MCF 10A (cell line): ENCODE results near the gene POLN. TPM values are rescaled to one million over a fixed set of nuclear protein-coding genes. Genes with fewer than 3 reads are reported as not detected.

Experiments
- BruUV-seq: library from RNA; stranded (reverse); fragments of 400-500 nt; replicated peaks from 2 replicates; lab custom pipeline; 2021; lab: Mats Ljungman, UMichigan
- CTCF ChIA-PET: fragments of 300-600 bp; sonication (Branson Sonifier 250); formaldehyde crosslinking; extraction: SDS; loops from one replicate; lab custom pipeline; 2021; ENCODE audit warnings: antibody characterized with exemption, inconsistent platforms; lab: Yijun Ruan, JAX
- POLR2A ChIA-PET: fragments of 300-600, 350-650 bp; sonication (Branson Sonifier 250); formaldehyde crosslinking; extraction: SDS; loops from one replicate; lab custom pipeline; 2020; ENCODE audit warnings: antibody characterized with exemption, inconsistent platforms; lab: Yijun Ruan, JAX
- DNase-seq: peaks from one replicate; pipeline ENCODE4 v3.0.0-alpha.2; 2018; ENCODE audit not compliant: unreplicated experiment
- H3K27ac Mint-ChIP-seq: one replicate; pipeline ENCODE4 v1.8.0; 2022; ENCODE audit warnings: mild to moderate bottlenecking, low read depth, mixed read lengths; ENCODE audit not compliant: unreplicated experiment
- H3K27me3 Mint-ChIP-seq: one replicate; pipeline ENCODE4 v1.8.0; 2022; ENCODE audit warnings: mixed read lengths; ENCODE audit not compliant: insufficient read depth, unreplicated experiment
- H3K36me3 Mint-ChIP-seq: one replicate; pipeline ENCODE4 v1.8.0; 2022; ENCODE audit warnings: mild to moderate bottlenecking, moderate library complexity, mixed read lengths; ENCODE audit not compliant: insufficient read depth, unreplicated experiment
- H3K4me1 Mint-ChIP-seq: one replicate; pipeline ENCODE4 v1.8.0; 2022; ENCODE audit warnings: mixed read lengths; ENCODE audit not compliant: insufficient read depth, unreplicated experiment
- H3K4me3 Mint-ChIP-seq: one replicate; pipeline ENCODE4 v1.8.0; 2022; ENCODE audit warnings: mild to moderate bottlenecking, moderate library complexity, mixed read lengths; ENCODE audit not compliant: unreplicated experiment
- H3K9me3 Mint-ChIP-seq: one replicate; pipeline ENCODE4 v1.8.0; 2022; ENCODE audit warnings: mixed read lengths; ENCODE audit not compliant: unreplicated experiment
- intact Hi-C: fragments of 100-400 bp; cut with micrococcal nuclease; formaldehyde crosslinking; loops from 2 replicates; pipeline ENCODE4 v1.14.1; 2022
- total RNA-seq: library from RNA; stranded (reverse); gene quantifications from 2 replicates; pipeline ENCODE4 v1.2.3, GENCODE V29; 2022
- TF ChIP-seq, protein P1 (sequence below): fragments of 200-600 bp; IDR thresholded peaks from one replicate; pipeline ENCODE4 v1.8.0; 2022; ENCODE audit warnings: antibody characterized with exemption, mild to moderate bottlenecking; ENCODE audit not compliant: unreplicated experiment

POLN gene
- total RNA-seq, 1 experiment from 2014 or later: 3.1 TPM

DNA sequence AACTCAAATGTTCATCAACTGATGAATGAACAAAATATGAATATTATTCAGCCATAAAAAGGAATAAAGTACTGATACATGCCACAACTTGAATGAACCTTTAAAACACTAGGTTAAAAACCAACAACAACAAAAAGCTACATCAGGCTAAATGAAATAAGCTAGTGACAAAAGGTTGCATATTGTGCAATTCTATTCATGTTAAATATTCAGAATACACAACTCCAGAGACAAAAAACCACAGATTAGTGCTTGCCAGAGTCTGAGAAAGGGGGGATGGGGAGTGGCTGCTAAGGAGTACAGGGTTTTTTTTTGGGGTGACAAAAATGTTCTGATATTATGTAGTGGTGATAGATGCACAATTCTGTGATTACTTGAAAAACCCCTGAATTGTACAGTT lies 58.5 kb downstream of the POLN start:
- Mint-ChIP-seq H3K9me3 (no peaks in the 10 kb centered on the region), H3K4me1 (no peaks in the 10 kb centered on the region), H3K36me3 (peaks cover 14% of the 10 kb centered on the region), H3K27ac (no peak overlapping the region), H3K4me3 (no peak overlapping the region), H3K27me3 (no peaks in the 10 kb centered on the region)
- POLR2A ChIA-PET: no interaction called here
- no peak for DNase-seq
- CTCF ChIA-PET: interaction anchor here (0.6 to 0.9 kb wide), 3 partner anchors 97 to 270 kb away, joined by 4 to 5 read pairs (median 5); no protein-coding TSS in a partner anchor
- intact Hi-C loops: no loop called here
- TF ChIP-seq, protein P1, sequence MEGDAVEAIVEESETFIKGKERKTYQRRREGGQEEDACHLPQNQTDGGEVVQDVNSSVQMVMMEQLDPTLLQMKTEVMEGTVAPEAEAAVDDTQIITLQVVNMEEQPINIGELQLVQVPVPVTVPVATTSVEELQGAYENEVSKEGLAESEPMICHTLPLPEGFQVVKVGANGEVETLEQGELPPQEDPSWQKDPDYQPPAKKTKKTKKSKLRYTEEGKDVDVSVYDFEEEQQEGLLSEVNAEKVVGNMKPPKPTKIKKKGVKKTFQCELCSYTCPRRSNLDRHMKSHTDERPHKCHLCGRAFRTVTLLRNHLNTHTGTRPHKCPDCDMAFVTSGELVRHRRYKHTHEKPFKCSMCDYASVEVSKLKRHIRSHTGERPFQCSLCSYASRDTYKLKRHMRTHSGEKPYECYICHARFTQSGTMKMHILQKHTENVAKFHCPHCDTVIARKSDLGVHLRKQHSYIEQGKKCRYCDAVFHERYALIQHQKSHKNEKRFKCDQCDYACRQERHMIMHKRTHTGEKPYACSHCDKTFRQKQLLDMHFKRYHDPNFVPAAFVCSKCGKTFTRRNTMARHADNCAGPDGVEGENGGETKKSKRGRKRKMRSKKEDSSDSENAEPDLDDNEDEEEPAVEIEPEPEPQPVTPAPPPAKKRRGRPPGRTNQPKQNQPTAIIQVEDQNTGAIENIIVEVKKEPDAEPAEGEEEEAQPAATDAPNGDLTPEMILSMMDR: no peak
- BruUV-seq: no TSS peak

DNA sequence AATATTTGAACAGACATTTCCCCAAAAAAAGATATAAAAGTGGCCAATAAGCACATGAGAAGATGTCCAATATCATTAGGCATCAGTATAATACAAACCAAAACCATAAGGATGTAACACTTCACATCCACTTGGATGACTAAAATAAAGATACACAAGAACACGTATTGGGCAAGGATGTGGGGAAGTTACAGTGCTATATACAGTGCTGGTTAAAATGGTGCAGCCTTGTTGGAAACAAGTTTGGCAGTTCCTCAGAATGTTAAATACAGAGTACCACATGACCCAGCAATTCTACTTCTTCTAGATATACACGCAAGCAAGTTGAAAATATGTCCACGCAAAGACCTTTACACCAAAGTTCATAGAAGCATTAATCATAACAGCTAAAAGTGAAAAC lies 58.9 kb downstream of the POLN start:
- H3K9me3 Mint-ChIP-seq: no peaks in the 10 kb centered on the region
- no peak overlapping the region for H3K27ac Mint-ChIP-seq
- no peaks in the 10 kb centered on the region for H3K27me3 Mint-ChIP-seq
- intact Hi-C loops: no loop called here
- peaks cover 14% of the 10 kb centered on the region for H3K36me3 Mint-ChIP-seq
- H3K4me3 Mint-ChIP-seq: no peak overlapping the region
- BruUV-seq: no TSS peak
- ChIA-PET CTCF (interaction anchor here (0.6 to 0.9 kb wide), 3 partner anchors 97 to 270 kb away, joined by 4 to 5 read pairs (median 5); no protein-coding TSS in a partner anchor), POLR2A (no interaction called here)
- DNase-seq: peak; percentile 37
- TF ChIP-seq, protein P1: no peak
- H3K4me1 Mint-ChIP-seq: no peaks in the 10 kb centered on the region

DNA sequence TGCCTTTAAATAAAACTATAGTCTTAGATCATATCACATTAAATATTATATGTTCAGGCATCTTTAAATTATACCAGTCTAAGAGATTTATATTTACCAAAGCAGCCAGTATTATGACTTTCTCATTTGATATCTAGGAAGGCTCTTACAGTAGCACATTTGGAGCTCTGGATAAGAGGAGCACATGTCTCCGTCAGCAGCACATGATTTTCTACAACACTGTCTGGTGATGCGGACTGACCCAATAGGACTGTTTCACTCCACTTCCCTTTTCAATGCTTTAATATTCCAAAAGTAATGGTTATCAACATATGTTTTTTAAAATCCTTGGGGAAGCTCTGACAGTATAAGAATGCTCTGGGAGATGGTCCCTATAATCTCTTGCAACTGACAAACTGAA lies 61.5 kb downstream of the POLN start:
- intact Hi-C loops: no loop called here
- H3K27me3 Mint-ChIP-seq: no peaks in the 10 kb centered on the region
- no TSS peak for BruUV-seq
- no peak for DNase-seq
- no peak overlapping the region for H3K27ac Mint-ChIP-seq
- H3K36me3 Mint-ChIP-seq: peaks cover 7% of the 10 kb centered on the region
- TF ChIP-seq, protein P1: no peak
- no peaks in the 10 kb centered on the region for H3K4me1 Mint-ChIP-seq
- CTCF ChIA-PET: interaction anchor here (0.7 kb wide), 1 partner anchor 98 kb away, joined by 3 read pairs; no protein-coding TSS in a partner anchor
- no peaks in the 10 kb centered on the region for H3K9me3 Mint-ChIP-seq
- no peak overlapping the region for H3K4me3 Mint-ChIP-seq
- POLR2A ChIA-PET: no interaction called here

DNA sequence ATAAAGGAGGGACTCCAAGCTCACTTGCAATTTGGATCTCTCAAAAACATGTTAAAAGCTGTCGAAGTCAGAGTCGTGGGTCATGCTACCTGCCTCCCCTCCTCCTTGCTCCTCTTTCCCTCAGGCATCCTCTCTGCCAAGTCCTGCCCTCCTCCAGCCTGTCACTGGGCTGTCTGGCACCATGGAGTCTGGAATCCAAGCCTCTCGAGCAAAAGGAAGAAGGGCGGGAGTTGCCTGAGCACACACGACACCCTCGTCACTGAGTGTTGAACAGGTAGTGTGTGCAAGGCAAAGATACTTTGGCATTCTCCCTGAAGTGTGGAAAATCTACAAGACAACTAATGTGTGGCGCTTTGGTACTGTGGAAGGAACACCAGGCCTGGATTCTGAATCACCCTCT lies 62.2 kb downstream of the POLN start:
- TF ChIP-seq, protein P1: no peak
- no peak overlapping the region for H3K27ac Mint-ChIP-seq
- no peak for DNase-seq
- intact Hi-C loops: no loop called here
- no peak overlapping the region for H3K4me3 Mint-ChIP-seq
- H3K4me1 Mint-ChIP-seq: no peaks in the 10 kb centered on the region
- peaks cover 7% of the 10 kb centered on the region for H3K36me3 Mint-ChIP-seq
- ChIA-PET CTCF (no interaction called here), POLR2A (no interaction called here)
- no TSS peak for BruUV-seq
- no peaks in the 10 kb centered on the region for H3K27me3 Mint-ChIP-seq
- no peaks in the 10 kb centered on the region for H3K9me3 Mint-ChIP-seq
